K562 (cell line): ENCODE measurements around the gene RNF26. TPM values are rescaled to one million over a fixed set of nuclear protein-coding genes. Genes with fewer than 3 reads are reported as not detected.
A peak's percentile ranks its signal among the peaks of the same experiment; 100 is the strongest.

Source experiments
- ARID1B ChIP-seq: fragments of 450-650 bp; IDR thresholded peaks from 2 replicates; pipeline ENCODE4 v1.6.1; 2016; ENCODE audit warnings: antibody characterized with exemption, mild to moderate bottlenecking, inconsistent platforms
- BRCA1 ChIP-seq, 2 experiments: fragments of 450-650 bp in 1 of 2; sonication (generic) in 1 of 2; formaldehyde crosslinking in 1 of 2; IDR thresholded peaks; 2 replicates each; pipeline versions ENCODE4 v1.5.0 to v1.6.1; 2017 to 2020; ENCODE audit warnings: mild to moderate bottlenecking in 1 of 2, missing genetic modification reagents in 1 of 2
- CCAR2 ChIP-seq: fragments of 200-400 bp; formaldehyde crosslinking; IDR thresholded peaks from 2 replicates; pipeline ENCODE4 v1.6.1; 2017; ENCODE audit warnings: mild to moderate bottlenecking, low read depth, low read length
- CHD4 ChIP-seq: fragments of 200-600 bp; sonication (generic); IDR thresholded peaks from 3 replicates; pipeline ENCODE4 v1.6.1; 2012; ENCODE audit warnings: low read depth, mild to moderate bottlenecking, mixed read lengths, low read length, inconsistent platforms; ENCODE audit not compliant: insufficient read depth, insufficient replicate concordance, poor library complexity, severe bottlenecking
- FOXP1 ChIP-seq: sonication (generic); formaldehyde crosslinking; IDR thresholded peaks from 2 replicates; pipeline ENCODE4 v1.8.0; 2022; ENCODE audit warnings: mild to moderate bottlenecking, missing genetic modification reagents
- HNRNPUL1 ChIP-seq: fragments of 200-400 bp; formaldehyde crosslinking; IDR thresholded peaks from 2 replicates; pipeline ENCODE4 v1.6.1; 2017; ENCODE audit warnings: low read length
- MAFF ChIP-seq: IDR thresholded peaks from 2 replicates; pipeline ENCODE4 v1.6.1; 2012; ENCODE audit warnings: low read length, improper control_type of control experiment
- MEF2A ChIP-seq: IDR thresholded peaks from 2 replicates; pipeline ENCODE4 v1.6.1; 2011; ENCODE audit warnings: low read depth, mild to moderate bottlenecking, low read length, moderate library complexity; ENCODE audit not compliant: control insufficient read depth
- MGA ChIP-seq: fragments of 450-650 bp; IDR thresholded peaks from 2 replicates; pipeline ENCODE4 v1.6.1; 2016; ENCODE audit warnings: mild to moderate bottlenecking, moderate library complexity
- TEAD4 ChIP-seq, 2 experiments: sonication (generic) in 1 of 2; formaldehyde crosslinking in 1 of 2; IDR thresholded peaks; 2 replicates each; pipeline versions ENCODE4 v1.6.1 to v1.8.0; 2012 to 2022; ENCODE audit warnings: borderline replicate concordance in 1 of 2, inconsistent platforms in 1 of 2, low read length in 1 of 2, mild to moderate bottlenecking in 1 of 2, missing genetic modification reagents in 1 of 2
- ZNF398 ChIP-seq: fragments of 250-450 bp; sonication (Bioruptor Pico); IDR thresholded peaks from 2 replicates; pipeline ENCODE4 v1.8.0; 2021; ENCODE audit warnings: moderate library complexity, mild to moderate bottlenecking, inconsistent platforms
- ZNF586 ChIP-seq: fragments of 450-650 bp; formaldehyde crosslinking; conservative IDR thresholded peaks from 2 replicates; pipeline ENCODE4 v1.4.0; 2020; ENCODE audit warnings: mild to moderate bottlenecking, moderate library complexity
- ZNF707 ChIP-seq: fragments of 250-450 bp; sonication (Bioruptor Pico); conservative IDR thresholded peaks from 2 replicates; pipeline ENCODE4 v1.8.0; 2022; ENCODE audit warnings: inconsistent platforms, mild to moderate bottlenecking, moderate library complexity
- polyA plus RNA-seq, 8 experiments: library from polyadenylated mRNA; depleted of rRNA in 4 of 8; stranded (reverse) in 5 of 8; unstranded in 3 of 8; fragments of >200 nt; fragmentation: Nextera tagmentation in 2 of 8; fragmentation: Illumina TruSeq in 1 of 8; extraction: Ambion mirVana in 2 of 8; extraction: Trizol in 1 of 8; gene quantifications; 2 replicates each; pipeline versions ENCODE4 v1.2.1 to v1.2.3, GENCODE V29; 2011 to 2014; ENCODE audit warnings: inconsistent platforms in 1 of 8, missing spikeins in 1 of 8
- total RNA-seq, 7 experiments: library from RNA; depleted of rRNA in 6 of 7; stranded (reverse); fragments of >200 nt in 6 of 7; fragmentation: Illumina TruSeq in 2 of 7; extraction: Trizol in 2 of 7; gene quantifications; 2 replicates each; pipeline versions ENCODE4 v1.2.1 to v1.2.3, GENCODE V29; 2011 to 2021; ENCODE audit warnings: low replicate concordance in 1 of 7

The RNF26 gene
- total and polyA plus RNA-seq, 9 of the 15 experiments (the other 6 are each of a cell fraction or from before 2014, with no cell fraction given): 5.3 to 53.6 (median 12.7) TPM

- TF ChIP-seq MGA (peak; percentile 97), TEAD4 (IDR thresholded peaks at IDR 0.05; ENCODE audit: low read length) (0 out of 2 replicates have a peak, but pooled peaks have one; percentile 10), TEAD4 (CRISPR knock-in tag; IDR thresholded peaks at IDR 0.05; ENCODE audit: borderline replicate concordance) (no peak), HNRNPUL1 (no peak), ZNF398 (CRISPR knock-in tag) (no peak), BRCA1 (IDR thresholded peaks at IDR 0.05) (no peak), BRCA1 (CRISPR knock-in tag; IDR thresholded peaks at IDR 0.05) (no peak), CHD4 (no peak), MAFF (no peak), FOXP1 (CRISPR knock-in tag) (no peak), ZNF586 (no peak), ARID1B (peak; percentile 34; the same call in 1 of the 2 replicates), MEF2A (no peak), ZNF707 (CRISPR knock-in tag) (no peak), CCAR2 (no peak)
Measured at GRCh38 chr11:119339589-119340334, 5.4 kb downstream of the RNF26 start (continued).
